NCI-H2196 treated with DMSO at 0.1 percent for 48 hours (cell line): ENCODE measurements around the gene CGNL1.

Experiments
- DNase-seq: peaks from one replicate; lab custom pipeline; 2025; ENCODE audit not compliant: unreplicated experiment; lab: John Stamatoyannopoulos, UW

CGNL1 gene

GRCh38 chr15:57542505-57542817, 166.2 kb downstream of the CGNL1 start:
- no peak for DNase-seq

DNA sequence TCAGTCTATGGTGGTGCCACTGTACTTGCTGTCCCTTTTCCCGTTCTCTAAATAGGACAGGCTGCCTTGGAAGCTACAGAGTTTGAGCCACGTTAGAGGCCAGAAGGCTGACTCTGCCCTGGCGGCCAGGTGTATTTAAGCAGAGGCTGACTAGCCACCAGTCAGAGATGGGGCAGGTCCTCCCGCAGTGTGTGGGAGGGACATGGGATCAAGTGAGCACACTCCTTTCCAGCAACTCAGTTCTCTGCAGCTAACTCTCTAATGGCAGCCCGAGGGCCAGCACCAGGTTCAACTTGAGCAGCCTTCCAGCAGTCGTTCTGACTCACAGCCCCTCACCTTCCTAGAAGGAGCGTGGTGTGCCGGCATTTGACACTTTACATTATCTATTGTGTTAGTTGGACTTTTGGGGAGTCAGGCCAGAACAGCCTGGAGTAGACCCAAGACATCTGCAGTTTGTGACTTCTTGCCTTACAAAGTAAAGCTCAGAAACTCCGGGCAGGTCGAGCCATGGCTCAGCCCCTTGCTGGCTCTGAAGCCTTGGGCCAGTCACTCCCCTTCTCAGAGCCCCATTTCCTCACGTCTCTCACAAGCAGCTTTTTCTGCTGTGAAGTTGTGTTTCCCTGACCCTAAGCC, 168.7 kb downstream of the CGNL1 start:
- no peak for DNase-seq

DNA sequence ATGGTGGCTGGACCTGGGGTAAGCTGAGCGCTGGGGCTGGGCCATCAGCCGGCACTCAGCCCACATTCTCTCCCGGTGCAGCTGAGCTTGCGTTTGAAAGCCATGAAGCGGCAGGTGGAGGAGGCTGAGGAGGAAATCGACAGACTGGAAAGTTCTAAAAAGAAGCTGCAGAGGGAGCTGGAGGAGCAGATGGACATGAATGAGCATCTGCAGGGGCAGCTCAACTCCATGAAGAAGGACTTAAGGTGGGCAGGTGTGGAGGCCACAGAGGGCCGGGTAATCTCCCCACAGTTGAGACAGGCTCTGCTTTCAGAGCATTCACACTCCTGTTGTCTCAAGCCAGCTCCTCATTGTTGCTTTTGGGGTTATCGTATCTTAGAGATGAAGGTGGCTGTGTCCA, 169.7 kb downstream of the CGNL1 start:
- no peak for DNase-seq

GRCh38 chr15:57547243-57547755, 171.0 kb downstream of the CGNL1 start:
- no peak for DNase-seq

DNA sequence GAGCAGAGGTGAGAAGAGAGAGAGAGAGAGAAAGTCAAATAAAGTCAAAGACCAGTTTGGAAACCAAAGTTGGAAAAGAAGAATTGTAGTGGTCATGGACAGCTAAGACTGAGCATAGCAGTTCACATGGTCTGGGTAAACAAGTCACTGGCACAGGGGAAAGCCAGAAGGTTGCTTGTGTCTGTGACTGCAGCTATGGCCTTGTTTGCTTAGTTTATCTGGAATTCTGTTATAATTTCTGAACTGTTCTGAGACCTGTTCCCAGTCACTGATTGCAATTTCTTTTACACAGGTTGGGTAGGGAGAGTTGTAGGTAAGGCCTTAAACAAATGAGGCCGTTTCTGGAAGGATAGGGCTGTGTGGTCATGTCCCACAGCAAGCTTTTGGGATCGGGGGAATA, 172.0 kb downstream of the CGNL1 start:
- no peak for DNase-seq

DNA sequence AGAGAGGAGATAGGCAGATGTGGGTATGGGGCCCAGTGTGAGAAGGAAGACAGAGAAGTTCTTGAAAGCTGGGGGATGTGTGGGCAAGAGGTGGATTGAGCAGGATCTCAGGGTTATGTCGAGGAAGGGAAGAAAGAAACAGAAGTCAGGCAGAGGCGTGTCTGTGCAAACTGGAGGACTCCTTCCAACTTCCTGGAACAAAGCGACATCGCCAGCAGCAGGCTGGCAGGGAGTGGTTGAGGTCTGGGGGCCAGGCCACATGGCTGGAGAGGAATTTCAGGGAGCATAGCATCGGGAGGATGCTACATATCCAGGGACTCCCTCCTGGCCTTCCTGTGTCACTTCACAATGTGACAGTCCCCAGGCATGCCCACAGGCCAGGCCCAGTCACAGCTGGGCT, 172.5 kb downstream of the CGNL1 start:
- no peak for DNase-seq

DNA sequence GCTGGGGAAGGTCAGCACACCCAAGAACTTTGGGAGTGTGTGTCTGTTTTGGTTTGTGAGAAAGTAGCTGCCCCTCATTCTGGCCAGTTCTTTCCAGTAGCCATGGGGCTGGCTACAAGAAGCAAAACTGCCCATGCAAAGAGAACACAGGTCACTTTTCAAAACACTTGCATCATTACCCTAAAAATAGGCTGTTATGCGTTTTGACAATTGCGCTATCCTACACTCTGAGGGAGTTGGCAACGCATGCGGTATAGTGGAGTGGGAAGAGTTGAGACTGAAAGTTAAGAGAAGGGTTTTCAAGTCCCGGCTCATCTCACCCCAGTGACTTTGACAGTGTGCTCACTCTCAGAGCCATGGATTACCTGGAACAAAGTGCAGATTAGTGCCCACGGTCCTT, 173.6 kb downstream of the CGNL1 start:
- DNase-seq, result no peak

DNA sequence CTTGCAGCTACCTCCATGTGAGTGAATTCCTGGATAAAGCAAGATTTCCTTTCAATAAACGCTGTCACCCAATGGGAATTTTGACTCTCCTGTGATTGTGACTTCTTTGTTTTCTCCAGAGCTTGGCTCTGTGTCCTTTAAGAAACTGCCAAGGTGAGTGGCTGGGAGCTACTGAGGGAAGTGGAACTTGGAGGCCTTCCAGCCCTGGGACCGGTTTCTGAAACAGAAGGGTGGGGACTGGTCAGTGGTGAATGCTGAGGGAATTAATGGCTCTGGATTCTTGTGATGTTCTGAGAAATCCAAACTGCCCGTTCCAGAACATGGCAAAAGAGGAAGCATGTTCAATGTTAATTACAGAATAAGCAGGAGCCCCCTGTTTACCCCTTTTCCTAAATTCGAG, 174.3 kb downstream of the CGNL1 start:
- no peak for DNase-seq

- DNase-seq, result no peak
Observed at GRCh38 chr15:57551715-57552677, 175.7 kb downstream of the CGNL1 start.

DNA sequence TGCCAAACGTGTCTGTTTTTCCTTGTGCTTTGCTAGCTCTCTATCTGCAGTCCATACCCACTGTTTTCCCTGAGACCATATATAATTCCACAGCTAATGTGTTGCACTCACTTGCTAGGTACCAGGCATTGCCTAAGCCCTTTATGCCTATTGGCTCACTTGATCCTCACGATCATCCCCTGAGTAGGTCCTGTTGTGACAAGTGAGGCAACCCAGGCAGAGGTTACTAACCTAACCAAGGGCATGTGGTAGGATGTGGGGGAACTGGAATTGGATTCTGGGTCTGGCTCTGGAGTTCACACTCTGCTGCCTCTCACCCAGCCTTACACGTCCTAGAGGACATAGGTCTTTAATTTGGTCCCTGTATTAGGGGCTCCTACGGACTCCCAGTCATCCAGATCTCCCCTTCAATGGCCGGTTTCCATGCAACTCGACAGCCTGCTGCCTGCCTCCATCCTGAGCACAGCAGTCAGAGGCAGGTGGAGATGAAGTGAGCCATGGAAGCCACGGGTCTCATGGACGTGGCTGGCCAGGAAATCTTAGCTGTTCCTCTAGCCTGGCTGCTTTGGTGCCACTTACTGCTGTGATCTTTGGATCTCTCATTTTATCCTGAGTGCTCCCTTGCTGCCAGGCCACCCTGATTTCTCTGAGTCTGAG, 176.5 kb downstream of the CGNL1 start:
- no peak for DNase-seq

GRCh38 chr15:57553526-57553925, 177.2 kb downstream of the CGNL1 start:
- DNase-seq, result no peak

- DNase-seq, result no peak
Observed at GRCh38 chr15:57554063-57554811, 177.9 kb downstream of the CGNL1 start.

GRCh38 chr15:57554812-57555179, 178.5 kb downstream of the CGNL1 start:
- no peak for DNase-seq

GRCh38 chr15:57555270-57555669, 179.0 kb downstream of the CGNL1 start:
- DNase-seq, result no peak

- DNase-seq, result no peak
Observed at GRCh38 chr15:57556040-57556439, 179.7 kb downstream of the CGNL1 start.

DNA sequence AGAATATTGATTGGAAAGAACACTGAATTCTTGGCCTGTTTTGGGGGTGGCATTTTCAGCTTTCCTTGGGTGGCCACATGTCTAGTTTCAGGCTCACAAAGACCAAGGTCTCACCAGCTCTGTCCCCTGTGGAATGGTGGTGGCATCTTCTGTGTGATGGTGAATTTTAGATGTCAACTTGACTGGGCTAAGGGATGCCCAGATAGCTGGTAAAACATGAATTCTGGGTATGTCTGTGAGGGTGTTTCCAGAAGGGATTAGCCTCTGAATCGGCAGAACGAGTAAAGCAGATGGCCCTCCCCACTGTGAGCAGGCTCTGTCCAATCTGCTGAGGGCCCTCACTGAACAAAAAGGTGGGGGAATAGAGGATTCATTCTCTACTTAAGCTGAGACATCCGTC, 181.0 kb downstream of the CGNL1 start:
- no peak for DNase-seq

GRCh38 chr15:57557810-57558209, 181.5 kb downstream of the CGNL1 start:
- DNase-seq, result no peak

DNA sequence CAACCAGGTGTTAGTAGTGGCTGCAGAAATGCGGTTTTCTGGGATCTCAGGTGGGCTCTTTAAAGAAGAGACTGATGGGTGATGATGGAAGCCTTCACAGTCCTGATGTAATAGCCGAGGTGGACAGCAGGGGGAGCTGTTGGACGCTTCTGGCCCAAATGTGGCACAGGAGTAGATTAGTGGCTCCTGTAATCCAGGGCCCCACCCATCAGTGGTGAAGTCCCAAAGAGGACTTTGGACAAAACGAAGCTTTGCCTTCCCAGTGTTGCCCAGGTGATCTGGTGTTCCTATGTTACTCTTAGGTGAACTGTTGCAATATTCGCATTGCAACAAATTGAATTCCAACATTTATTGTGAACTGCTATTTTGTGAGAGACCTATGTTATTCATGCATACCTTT, 183.6 kb downstream of the CGNL1 start:
- peak; percentile 2 for DNase-seq

- peak; percentile 20 for DNase-seq
Observed at GRCh38 chr15:57561041-57561711, 184.9 kb downstream of the CGNL1 start.

GRCh38 chr15:57562196-57562769, 186.0 kb downstream of the CGNL1 start:
- DNase-seq, result no peak
